Body of pancreas (tissue), 4 donors: ENCODE data around the gene MED26.
"Not testable (repeated sequence)": the region's sequence is repeated elsewhere in the genome, so short reads cannot be mapped to it uniquely, and the experiment has no call there.

ENCODE experiments used
- POLR2A ChIP-seq, 3 donors: fragments of 450-650 bp; IDR thresholded peaks; one replicate each; pipeline ENCODE4 v1.6.1; 2016; ENCODE audit warnings: antibody characterized with exemption in 3 of 3, mild to moderate bottlenecking in 2 of 3
- TF ChIP-seq, protein P1 (sequence below), 7 experiments: fragments of 450-650 bp in 4 of 7; fragments of 200-600 bp in 3 of 7; sonication (generic) in 3 of 7; IDR thresholded peaks; one replicate each; pipeline ENCODE4 v1.5.1; 2016 to 2019; ENCODE audit warnings: antibody characterized with exemption in 7 of 7

DNA sequence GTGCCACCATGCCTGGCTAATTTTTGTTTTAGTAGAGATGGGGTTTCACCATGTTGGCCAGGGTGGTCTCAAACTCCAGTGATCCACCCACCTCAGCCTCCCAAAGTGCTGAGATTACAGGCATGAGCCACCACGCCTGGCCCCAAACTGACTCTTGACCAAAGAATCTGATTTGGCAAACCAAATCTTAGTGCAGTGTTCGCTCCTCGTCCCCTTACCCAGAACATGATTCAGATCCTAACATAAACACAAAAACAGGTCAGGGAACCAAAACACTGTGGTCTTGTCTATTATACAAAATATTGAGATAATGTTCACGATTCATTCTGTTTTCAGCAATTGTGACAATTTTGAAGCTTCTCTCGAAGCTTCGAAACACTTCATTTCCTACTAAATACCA is 76.1 kb downstream of the MED26 start:
- TF ChIP-seq, protein P1, sequence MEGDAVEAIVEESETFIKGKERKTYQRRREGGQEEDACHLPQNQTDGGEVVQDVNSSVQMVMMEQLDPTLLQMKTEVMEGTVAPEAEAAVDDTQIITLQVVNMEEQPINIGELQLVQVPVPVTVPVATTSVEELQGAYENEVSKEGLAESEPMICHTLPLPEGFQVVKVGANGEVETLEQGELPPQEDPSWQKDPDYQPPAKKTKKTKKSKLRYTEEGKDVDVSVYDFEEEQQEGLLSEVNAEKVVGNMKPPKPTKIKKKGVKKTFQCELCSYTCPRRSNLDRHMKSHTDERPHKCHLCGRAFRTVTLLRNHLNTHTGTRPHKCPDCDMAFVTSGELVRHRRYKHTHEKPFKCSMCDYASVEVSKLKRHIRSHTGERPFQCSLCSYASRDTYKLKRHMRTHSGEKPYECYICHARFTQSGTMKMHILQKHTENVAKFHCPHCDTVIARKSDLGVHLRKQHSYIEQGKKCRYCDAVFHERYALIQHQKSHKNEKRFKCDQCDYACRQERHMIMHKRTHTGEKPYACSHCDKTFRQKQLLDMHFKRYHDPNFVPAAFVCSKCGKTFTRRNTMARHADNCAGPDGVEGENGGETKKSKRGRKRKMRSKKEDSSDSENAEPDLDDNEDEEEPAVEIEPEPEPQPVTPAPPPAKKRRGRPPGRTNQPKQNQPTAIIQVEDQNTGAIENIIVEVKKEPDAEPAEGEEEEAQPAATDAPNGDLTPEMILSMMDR (IDR thresholded peaks at IDR 0.05), result not testable (repeated sequence)
- TF ChIP-seq POLR2A (IDR thresholded peaks at IDR 0.05), result not testable (repeated sequence)
